WTC11 (cell line): ENCODE measurements around the gene BABAM2. TPM values are rescaled to one million over a fixed set of nuclear protein-coding genes. Genes with fewer than 3 reads are reported as not detected.

Experiments
- ATAC-seq: fragments of 200-7000 bp; cut with Tn5 transposase; 2 replicates; pipeline ENCODE4 v1.10.0; 2021; ENCODE audit warnings: mild to moderate bottlenecking, moderate library complexity
- CTCF ChIA-PET: fragments of 300-600 bp; sonication (Branson Sonifier 250); formaldehyde crosslinking; loops from one replicate; lab custom pipeline; 2021; ENCODE audit warnings: antibody characterized with exemption; lab: Charles Lee
- POLR2A ChIA-PET: fragments of 350-600 bp; sonication (Branson Sonifier 250); formaldehyde crosslinking; loops from one replicate; lab custom pipeline; 2021; ENCODE audit warnings: antibody characterized with exemption; lab: Charles Lee
- DNase-seq: peaks from one replicate; pipeline ENCODE4 v3.0.0; 2021; ENCODE audit warnings: low spot score
- H3K27ac Mint-ChIP-seq: 2 replicates; pipeline ENCODE4 v1.8.0; 2021; ENCODE audit warnings: mixed read lengths
- H3K27me3 Mint-ChIP-seq: 2 replicates; pipeline ENCODE4 v1.8.0; 2021; ENCODE audit warnings: low read depth, mild to moderate bottlenecking, moderate library complexity, mixed read lengths
- H3K36me3 Mint-ChIP-seq: 2 replicates; pipeline ENCODE4 v1.8.0; 2021; ENCODE audit warnings: mixed read lengths
- H3K4me1 Mint-ChIP-seq: 2 replicates; pipeline ENCODE4 v1.8.0; 2022; ENCODE audit warnings: mixed read lengths
- H3K4me3 Mint-ChIP-seq: 2 replicates; pipeline ENCODE4 v1.8.0; 2021; ENCODE audit warnings: mild to moderate bottlenecking, moderate library complexity, mixed read lengths
- H3K9me3 Mint-ChIP-seq: 2 replicates; pipeline ENCODE4 v1.8.0; 2021; ENCODE audit warnings: mixed read lengths
- ESRRA ChIP-seq: sonication (generic); formaldehyde crosslinking; IDR thresholded peaks from 2 replicates; pipeline ENCODE4 v1.8.1; 2022; ENCODE audit warnings: mild to moderate bottlenecking, missing genetic modification reagents, borderline replicate concordance
- FOXJ3 ChIP-seq: sonication (generic); formaldehyde crosslinking; IDR thresholded peaks from 2 replicates; pipeline ENCODE4 v1.9.0; 2021; ENCODE audit warnings: missing genetic modification reagents, mild to moderate bottlenecking, borderline replicate concordance
- FOXP1 ChIP-seq: sonication (generic); formaldehyde crosslinking; IDR thresholded peaks from 2 replicates; pipeline ENCODE4 v1.8.0; 2022; ENCODE audit warnings: missing genetic modification reagents, mild to moderate bottlenecking, moderate library complexity, borderline replicate concordance
- GTF2I ChIP-seq: fragments of 250-450 bp; sonication (Bioruptor Pico); conservative IDR thresholded peaks from 2 replicates; pipeline ENCODE4 v1.4.0; 2021; ENCODE audit warnings: mild to moderate bottlenecking
- KAT7 ChIP-seq: sonication (generic); formaldehyde crosslinking; IDR thresholded peaks from 2 replicates; pipeline ENCODE4 v1.8.1; 2023; ENCODE audit warnings: missing genetic modification reagents, mild to moderate bottlenecking, borderline replicate concordance
- NFE2L1 ChIP-seq: sonication (generic); formaldehyde crosslinking; IDR thresholded peaks from 2 replicates; pipeline ENCODE4 v1.8.1; 2023; ENCODE audit warnings: missing genetic modification reagents
- NR2C2 ChIP-seq: sonication (generic); formaldehyde crosslinking; IDR thresholded peaks from 2 replicates; pipeline ENCODE4 v1.8.0; 2022; ENCODE audit warnings: mild to moderate bottlenecking, missing genetic modification reagents
- RELA ChIP-seq: sonication (generic); formaldehyde crosslinking; IDR thresholded peaks from 2 replicates; pipeline ENCODE4 v1.8.1; 2022; ENCODE audit warnings: missing genetic modification reagents, mild to moderate bottlenecking, borderline replicate concordance
- TCF7 ChIP-seq: sonication (generic); formaldehyde crosslinking; IDR thresholded peaks from 2 replicates; pipeline ENCODE4 v1.8.0; 2022; ENCODE audit warnings: mild to moderate bottlenecking, low read depth, missing genetic modification reagents, moderate library complexity
- TEAD4 ChIP-seq: sonication (generic); formaldehyde crosslinking; IDR thresholded peaks from 2 replicates; pipeline ENCODE4 v1.8.0; 2022; ENCODE audit warnings: mild to moderate bottlenecking, missing genetic modification reagents
- ZBTB21 ChIP-seq: sonication (generic); formaldehyde crosslinking; IDR thresholded peaks from 2 replicates; pipeline ENCODE4 v1.8.1; 2023; ENCODE audit warnings: mild to moderate bottlenecking, missing genetic modification reagents, borderline replicate concordance
- ZNF219 ChIP-seq: sonication (generic); formaldehyde crosslinking; IDR thresholded peaks from 2 replicates; pipeline ENCODE4 v1.8.0; 2023; ENCODE audit warnings: missing genetic modification reagents, mild to moderate bottlenecking, borderline replicate concordance
- ZNF232 ChIP-seq: sonication (generic); formaldehyde crosslinking; IDR thresholded peaks from 2 replicates; pipeline ENCODE4 v1.8.0; 2022; ENCODE audit warnings: mild to moderate bottlenecking, missing genetic modification reagents
- ZNF263 ChIP-seq: sonication (generic); formaldehyde crosslinking; IDR thresholded peaks from 2 replicates; pipeline ENCODE4 v1.8.1; 2022; ENCODE audit warnings: low read depth, mild to moderate bottlenecking, moderate library complexity, missing genetic modification reagents
- ZNF671 ChIP-seq: fragments of 250-450 bp; sonication (Bioruptor Pico); IDR thresholded peaks from 2 replicates; pipeline ENCODE4 v1.8.0; 2021; ENCODE audit warnings: mild to moderate bottlenecking
- total RNA-seq: library from RNA; stranded (reverse); gene quantifications from 3 replicates; pipeline ENCODE4 v1.2.3, GENCODE V29; 2021
- TF ChIP-seq, protein P1 (sequence below): fragments of 250-450 bp; sonication (Bioruptor Pico); IDR thresholded peaks from 2 replicates; pipeline ENCODE4 v1.9.0; 2021; ENCODE audit warnings: mild to moderate bottlenecking
- TF ChIP-seq, protein P2 (sequence below): sonication (generic); formaldehyde crosslinking; IDR thresholded peaks from 2 replicates; pipeline ENCODE4 v1.8.0; 2023; ENCODE audit warnings: missing genetic modification reagents, mild to moderate bottlenecking, borderline replicate concordance
- TF ChIP-seq, protein P3 (sequence below): sonication (generic); formaldehyde crosslinking; IDR thresholded peaks from 2 replicates; pipeline ENCODE4 v1.8.1; 2023; ENCODE audit warnings: mild to moderate bottlenecking, missing genetic modification reagents
- TF ChIP-seq, protein P4 (sequence below): sonication (generic); formaldehyde crosslinking; IDR thresholded peaks from 2 replicates; pipeline ENCODE4 v1.8.1; 2023; ENCODE audit warnings: mild to moderate bottlenecking, missing genetic modification reagents, moderate library complexity
- TF ChIP-seq, protein P5 (sequence below): sonication (generic); formaldehyde crosslinking; IDR thresholded peaks from 2 replicates; pipeline ENCODE4 v1.8.0; 2022; ENCODE audit warnings: mild to moderate bottlenecking, missing genetic modification reagents
- TF ChIP-seq, protein P6 (sequence below): fragments of 200-600 bp; IDR thresholded peaks from 2 replicates; pipeline ENCODE4 v1.8.0; 2022; ENCODE audit warnings: antibody characterized with exemption
- TF ChIP-seq, protein P7 (sequence below): sonication (generic); formaldehyde crosslinking; IDR thresholded peaks from 2 replicates; pipeline ENCODE4 v1.8.0; 2022; ENCODE audit warnings: missing genetic modification reagents

BABAM2 gene
- total RNA-seq, 1 experiment from 2014 or later = 16.5 TPM

DNA sequence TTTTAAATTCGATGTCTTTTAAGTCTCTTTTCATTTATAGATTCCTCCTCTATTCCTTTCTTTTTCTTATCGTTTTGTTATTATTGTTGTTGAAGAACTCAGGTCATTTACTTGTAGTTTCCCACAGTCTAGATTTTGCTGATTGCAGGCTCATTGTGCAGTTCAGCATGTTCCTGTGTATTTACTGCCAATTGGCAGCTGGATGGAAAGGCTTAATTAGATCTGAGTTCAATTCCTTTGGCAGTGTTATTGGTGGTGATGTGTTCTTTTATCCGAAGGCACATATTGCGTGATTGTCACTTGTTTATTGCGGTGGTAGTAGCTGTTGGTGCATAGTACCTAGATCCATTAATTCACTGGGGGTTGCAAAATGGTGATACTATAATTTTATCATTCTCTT is 180.7 kb downstream of the BABAM2 start:
- Mint-ChIP-seq H3K36me3 (no peaks in the 10 kb centered on the region), H3K4me1 (peaks cover 4% of the 10 kb centered on the region; the same call in 1 of the 2 replicates), H3K27me3 (no peaks in the 10 kb centered on the region), H3K4me3 (no peak overlapping the region), H3K9me3 (no peaks in the 10 kb centered on the region), H3K27ac (no peak overlapping the region)
- ATAC-seq = no peak
- TF ChIP-seq GTF2I (no peak), NR2C2 (CRISPR knock-in tag) (no peak), FOXP1 (CRISPR knock-in tag) (no peak), ZBTB21 (no peak), ZNF232 (CRISPR knock-in tag) (no peak), ESRRA (CRISPR knock-in tag) (no peak), KAT7 (no peak), TEAD4 (no peak), ZNF219 (no peak)
- TF ChIP-seq, protein P1, sequence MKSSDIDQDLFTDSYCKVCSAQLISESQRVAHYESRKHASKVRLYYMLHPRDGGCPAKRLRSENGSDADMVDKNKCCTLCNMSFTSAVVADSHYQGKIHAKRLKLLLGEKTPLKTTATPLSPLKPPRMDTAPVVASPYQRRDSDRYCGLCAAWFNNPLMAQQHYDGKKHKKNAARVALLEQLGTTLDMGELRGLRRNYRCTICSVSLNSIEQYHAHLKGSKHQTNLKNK (CRISPR knock-in tag) = no peak
- TF ChIP-seq, protein P2, sequence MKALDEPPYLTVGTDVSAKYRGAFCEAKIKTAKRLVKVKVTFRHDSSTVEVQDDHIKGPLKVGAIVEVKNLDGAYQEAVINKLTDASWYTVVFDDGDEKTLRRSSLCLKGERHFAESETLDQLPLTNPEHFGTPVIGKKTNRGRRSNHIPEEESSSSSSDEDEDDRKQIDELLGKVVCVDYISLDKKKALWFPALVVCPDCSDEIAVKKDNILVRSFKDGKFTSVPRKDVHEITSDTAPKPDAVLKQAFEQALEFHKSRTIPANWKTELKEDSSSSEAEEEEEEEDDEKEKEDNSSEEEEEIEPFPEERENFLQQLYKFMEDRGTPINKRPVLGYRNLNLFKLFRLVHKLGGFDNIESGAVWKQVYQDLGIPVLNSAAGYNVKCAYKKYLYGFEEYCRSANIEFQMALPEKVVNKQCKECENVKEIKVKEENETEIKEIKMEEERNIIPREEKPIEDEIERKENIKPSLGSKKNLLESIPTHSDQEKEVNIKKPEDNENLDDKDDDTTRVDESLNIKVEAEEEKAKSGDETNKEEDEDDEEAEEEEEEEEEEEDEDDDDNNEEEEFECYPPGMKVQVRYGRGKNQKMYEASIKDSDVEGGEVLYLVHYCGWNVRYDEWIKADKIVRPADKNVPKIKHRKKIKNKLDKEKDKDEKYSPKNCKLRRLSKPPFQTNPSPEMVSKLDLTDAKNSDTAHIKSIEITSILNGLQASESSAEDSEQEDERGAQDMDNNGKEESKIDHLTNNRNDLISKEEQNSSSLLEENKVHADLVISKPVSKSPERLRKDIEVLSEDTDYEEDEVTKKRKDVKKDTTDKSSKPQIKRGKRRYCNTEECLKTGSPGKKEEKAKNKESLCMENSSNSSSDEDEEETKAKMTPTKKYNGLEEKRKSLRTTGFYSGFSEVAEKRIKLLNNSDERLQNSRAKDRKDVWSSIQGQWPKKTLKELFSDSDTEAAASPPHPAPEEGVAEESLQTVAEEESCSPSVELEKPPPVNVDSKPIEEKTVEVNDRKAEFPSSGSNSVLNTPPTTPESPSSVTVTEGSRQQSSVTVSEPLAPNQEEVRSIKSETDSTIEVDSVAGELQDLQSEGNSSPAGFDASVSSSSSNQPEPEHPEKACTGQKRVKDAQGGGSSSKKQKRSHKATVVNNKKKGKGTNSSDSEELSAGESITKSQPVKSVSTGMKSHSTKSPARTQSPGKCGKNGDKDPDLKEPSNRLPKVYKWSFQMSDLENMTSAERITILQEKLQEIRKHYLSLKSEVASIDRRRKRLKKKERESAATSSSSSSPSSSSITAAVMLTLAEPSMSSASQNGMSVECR (CRISPR knock-in tag) = no peak
- TF ChIP-seq, protein P3, sequence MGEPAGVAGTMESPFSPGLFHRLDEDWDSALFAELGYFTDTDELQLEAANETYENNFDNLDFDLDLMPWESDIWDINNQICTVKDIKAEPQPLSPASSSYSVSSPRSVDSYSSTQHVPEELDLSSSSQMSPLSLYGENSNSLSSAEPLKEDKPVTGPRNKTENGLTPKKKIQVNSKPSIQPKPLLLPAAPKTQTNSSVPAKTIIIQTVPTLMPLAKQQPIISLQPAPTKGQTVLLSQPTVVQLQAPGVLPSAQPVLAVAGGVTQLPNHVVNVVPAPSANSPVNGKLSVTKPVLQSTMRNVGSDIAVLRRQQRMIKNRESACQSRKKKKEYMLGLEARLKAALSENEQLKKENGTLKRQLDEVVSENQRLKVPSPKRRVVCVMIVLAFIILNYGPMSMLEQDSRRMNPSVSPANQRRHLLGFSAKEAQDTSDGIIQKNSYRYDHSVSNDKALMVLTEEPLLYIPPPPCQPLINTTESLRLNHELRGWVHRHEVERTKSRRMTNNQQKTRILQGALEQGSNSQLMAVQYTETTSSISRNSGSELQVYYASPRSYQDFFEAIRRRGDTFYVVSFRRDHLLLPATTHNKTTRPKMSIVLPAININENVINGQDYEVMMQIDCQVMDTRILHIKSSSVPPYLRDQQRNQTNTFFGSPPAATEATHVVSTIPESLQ (CRISPR knock-in tag) = no peak
- TF ChIP-seq, protein P4, sequence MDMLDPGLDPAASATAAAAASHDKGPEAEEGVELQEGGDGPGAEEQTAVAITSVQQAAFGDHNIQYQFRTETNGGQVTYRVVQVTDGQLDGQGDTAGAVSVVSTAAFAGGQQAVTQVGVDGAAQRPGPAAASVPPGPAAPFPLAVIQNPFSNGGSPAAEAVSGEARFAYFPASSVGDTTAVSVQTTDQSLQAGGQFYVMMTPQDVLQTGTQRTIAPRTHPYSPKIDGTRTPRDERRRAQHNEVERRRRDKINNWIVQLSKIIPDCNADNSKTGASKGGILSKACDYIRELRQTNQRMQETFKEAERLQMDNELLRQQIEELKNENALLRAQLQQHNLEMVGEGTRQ = no peak
- TF ChIP-seq, protein P5, sequence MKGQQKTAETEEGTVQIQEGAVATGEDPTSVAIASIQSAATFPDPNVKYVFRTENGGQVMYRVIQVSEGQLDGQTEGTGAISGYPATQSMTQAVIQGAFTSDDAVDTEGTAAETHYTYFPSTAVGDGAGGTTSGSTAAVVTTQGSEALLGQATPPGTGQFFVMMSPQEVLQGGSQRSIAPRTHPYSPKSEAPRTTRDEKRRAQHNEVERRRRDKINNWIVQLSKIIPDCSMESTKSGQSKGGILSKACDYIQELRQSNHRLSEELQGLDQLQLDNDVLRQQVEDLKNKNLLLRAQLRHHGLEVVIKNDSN = no peak
- POLR2A ChIA-PET = no interaction called here
- CTCF ChIA-PET = no interaction called here
- no peak for DNase-seq

DNA sequence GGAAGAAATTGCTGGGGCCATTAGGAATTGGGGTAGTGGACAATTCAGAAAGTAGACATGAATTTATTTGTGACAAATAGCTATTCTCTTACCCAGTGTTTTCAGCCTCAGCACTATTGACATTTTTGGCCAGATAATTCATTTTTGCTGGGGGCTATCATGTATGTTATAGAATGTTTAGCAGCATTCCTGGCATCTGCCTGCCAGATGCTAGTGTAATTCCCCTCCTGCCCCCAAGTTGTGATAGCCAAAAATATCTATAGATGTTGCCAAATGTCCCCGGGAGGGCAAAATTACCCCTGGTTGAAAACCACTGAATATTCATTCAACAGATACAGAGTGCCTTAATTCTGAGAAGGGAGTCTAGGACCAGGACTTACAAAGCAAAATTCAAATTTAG is 183.6 kb downstream of the BABAM2 start:
- H3K27ac Mint-ChIP-seq = no peak overlapping the region
- CTCF ChIA-PET = no interaction called here
- no peak for ATAC-seq
- TF ChIP-seq ZNF263 (CRISPR knock-in tag) (no peak), ESRRA (CRISPR knock-in tag) (no peak), FOXJ3 (CRISPR knock-in tag) (no peak), RELA (CRISPR knock-in tag) (no peak), NFE2L1 (CRISPR knock-in tag) (no peak), ZNF671 (no peak), TCF7 (CRISPR knock-in tag) (no peak)
- TF ChIP-seq, protein P6, sequence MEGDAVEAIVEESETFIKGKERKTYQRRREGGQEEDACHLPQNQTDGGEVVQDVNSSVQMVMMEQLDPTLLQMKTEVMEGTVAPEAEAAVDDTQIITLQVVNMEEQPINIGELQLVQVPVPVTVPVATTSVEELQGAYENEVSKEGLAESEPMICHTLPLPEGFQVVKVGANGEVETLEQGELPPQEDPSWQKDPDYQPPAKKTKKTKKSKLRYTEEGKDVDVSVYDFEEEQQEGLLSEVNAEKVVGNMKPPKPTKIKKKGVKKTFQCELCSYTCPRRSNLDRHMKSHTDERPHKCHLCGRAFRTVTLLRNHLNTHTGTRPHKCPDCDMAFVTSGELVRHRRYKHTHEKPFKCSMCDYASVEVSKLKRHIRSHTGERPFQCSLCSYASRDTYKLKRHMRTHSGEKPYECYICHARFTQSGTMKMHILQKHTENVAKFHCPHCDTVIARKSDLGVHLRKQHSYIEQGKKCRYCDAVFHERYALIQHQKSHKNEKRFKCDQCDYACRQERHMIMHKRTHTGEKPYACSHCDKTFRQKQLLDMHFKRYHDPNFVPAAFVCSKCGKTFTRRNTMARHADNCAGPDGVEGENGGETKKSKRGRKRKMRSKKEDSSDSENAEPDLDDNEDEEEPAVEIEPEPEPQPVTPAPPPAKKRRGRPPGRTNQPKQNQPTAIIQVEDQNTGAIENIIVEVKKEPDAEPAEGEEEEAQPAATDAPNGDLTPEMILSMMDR = no peak
- TF ChIP-seq, protein P7, sequence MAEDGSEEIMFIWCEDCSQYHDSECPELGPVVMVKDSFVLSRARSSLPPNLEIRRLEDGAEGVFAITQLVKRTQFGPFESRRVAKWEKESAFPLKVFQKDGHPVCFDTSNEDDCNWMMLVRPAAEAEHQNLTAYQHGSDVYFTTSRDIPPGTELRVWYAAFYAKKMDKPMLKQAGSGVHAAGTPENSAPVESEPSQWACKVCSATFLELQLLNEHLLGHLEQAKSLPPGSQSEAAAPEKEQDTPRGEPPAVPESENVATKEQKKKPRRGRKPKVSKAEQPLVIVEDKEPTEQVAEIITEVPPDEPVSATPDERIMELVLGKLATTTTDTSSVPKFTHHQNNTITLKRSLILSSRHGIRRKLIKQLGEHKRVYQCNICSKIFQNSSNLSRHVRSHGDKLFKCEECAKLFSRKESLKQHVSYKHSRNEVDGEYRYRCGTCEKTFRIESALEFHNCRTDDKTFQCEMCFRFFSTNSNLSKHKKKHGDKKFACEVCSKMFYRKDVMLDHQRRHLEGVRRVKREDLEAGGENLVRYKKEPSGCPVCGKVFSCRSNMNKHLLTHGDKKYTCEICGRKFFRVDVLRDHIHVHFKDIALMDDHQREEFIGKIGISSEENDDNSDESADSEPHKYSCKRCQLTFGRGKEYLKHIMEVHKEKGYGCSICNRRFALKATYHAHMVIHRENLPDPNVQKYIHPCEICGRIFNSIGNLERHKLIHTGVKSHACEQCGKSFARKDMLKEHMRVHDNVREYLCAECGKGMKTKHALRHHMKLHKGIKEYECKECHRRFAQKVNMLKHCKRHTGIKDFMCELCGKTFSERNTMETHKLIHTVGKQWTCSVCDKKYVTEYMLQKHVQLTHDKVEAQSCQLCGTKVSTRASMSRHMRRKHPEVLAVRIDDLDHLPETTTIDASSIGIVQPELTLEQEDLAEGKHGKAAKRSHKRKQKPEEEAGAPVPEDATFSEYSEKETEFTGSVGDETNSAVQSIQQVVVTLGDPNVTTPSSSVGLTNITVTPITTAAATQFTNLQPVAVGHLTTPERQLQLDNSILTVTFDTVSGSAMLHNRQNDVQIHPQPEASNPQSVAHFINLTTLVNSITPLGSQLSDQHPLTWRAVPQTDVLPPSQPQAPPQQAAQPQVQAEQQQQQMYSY = no peak
- TF ChIP-seq, protein P5 = no peak

More for the DNA sequence above, 183.6 kb downstream of the BABAM2 start:
- POLR2A ChIA-PET = no interaction called here
- no peak for DNase-seq
- Mint-ChIP-seq H3K27me3 (no peaks in the 10 kb centered on the region), H3K9me3 (no peaks in the 10 kb centered on the region), H3K4me3 (no peak overlapping the region), H3K36me3 (no peaks in the 10 kb centered on the region), H3K4me1 (peaks cover 4% of the 10 kb centered on the region; the same call in 1 of the 2 replicates)
